Hepatocyte (in vitro differentiated cells): ENCODE data around the gene SLC26A6.

Experiments
- CTCF ChIP-seq: fragments of 200-600 bp; sonication (generic); IDR thresholded peaks from 2 replicates; pipeline ENCODE4 v1.5.1; 2016; ENCODE audit warnings: antibody characterized with exemption, mild to moderate bottlenecking; ENCODE audit not compliant: poor library complexity
- EZH2 ChIP-seq: fragments of 200-600 bp; sonication (generic); IDR thresholded peaks from 2 replicates; pipeline ENCODE4 v1.6.1; 2016; ENCODE audit warnings: antibody characterized with exemption, mild to moderate bottlenecking, borderline replicate concordance
- EZH2phosphoT487 ChIP-seq: fragments of 200-600 bp; sonication (generic); IDR thresholded peaks from one replicate; pipeline ENCODE4 v1.6.1; 2018; ENCODE audit warnings: antibody characterized with exemption, mild to moderate bottlenecking, low read depth, moderate library complexity; ENCODE audit not compliant: unreplicated experiment, severe bottlenecking

GRCh38 chr3:48591886-48592518 is 43.3 kb downstream of the SLC26A6 start:
- TF ChIP-seq EZH2 (no peak), CTCF (no peak), EZH2phosphoT487 (no peak)
